MM.1S (cell line): ENCODE measurements around the gene MAN1C1.
A peak's percentile ranks its signal among the peaks of the same experiment; 100 is the strongest.

Experiments
- DNase-seq: peaks from one replicate; pipeline ENCODE4 v3.0.0-alpha.2; 2015
- H2AFZ ChIP-seq: fragments of 300-600 bp; sonication (generic); 2 replicates; pipeline ENCODE4 v1.6.0; 2016; ENCODE audit warnings: antibody characterized with exemption, low read length
- H3F3A ChIP-seq: fragments of 300-600 bp; sonication (generic); 2 replicates; pipeline ENCODE4 v1.6.1; 2016; ENCODE audit warnings: mild to moderate bottlenecking, antibody characterized with exemption, low read length, moderate library complexity, mixed read lengths; ENCODE audit not compliant: insufficient read depth
- H3K27ac ChIP-seq: fragments of 300-600 bp; sonication (generic); 2 replicates; pipeline ENCODE4 v1.5.1; 2016; ENCODE audit warnings: mild to moderate bottlenecking, low read length
- H3K27me3 ChIP-seq: fragments of 300-600 bp; sonication (generic); replicated peaks from 2 replicates; pipeline ENCODE4 v1.6.0; 2016; ENCODE audit warnings: low read length; ENCODE audit not compliant: insufficient read depth
- H3K36me3 ChIP-seq: fragments of 300-600 bp; sonication (generic); replicated peaks from 2 replicates; pipeline ENCODE4 v1.6.1; 2016; ENCODE audit warnings: mild to moderate bottlenecking, low read length, mixed read lengths; ENCODE audit not compliant: insufficient read depth
- H3K4me1 ChIP-seq: fragments of 300-600 bp; sonication (generic); 2 replicates; pipeline ENCODE4 v1.6.1; 2016; ENCODE audit warnings: low read length, mixed read lengths
- H3K4me2 ChIP-seq: fragments of 300-600 bp; sonication (generic); 2 replicates; pipeline ENCODE4 v1.6.0; 2016; ENCODE audit warnings: low read depth, low read length
- H3K4me3 ChIP-seq: fragments of 300-600 bp; sonication (generic); 2 replicates; pipeline ENCODE4 v1.5.1; 2016; ENCODE audit warnings: low read length, mixed read lengths
- H3K79me2 ChIP-seq: fragments of 300-600 bp; sonication (generic); 2 replicates; pipeline ENCODE4 v1.6.1; 2016; ENCODE audit warnings: mixed run types, low read length, mixed read lengths
- H3K9ac ChIP-seq: fragments of 300-600 bp; sonication (generic); 2 replicates; pipeline ENCODE4 v1.6.1; 2016; ENCODE audit warnings: low read length, mixed read lengths
- H3K9me2 ChIP-seq: fragments of 300-600 bp; sonication (generic); replicated peaks from 2 replicates; pipeline ENCODE4 v1.6.1; 2016; ENCODE audit warnings: mild to moderate bottlenecking, low read length, mixed read lengths; ENCODE audit not compliant: insufficient read depth
- H3K9me3 ChIP-seq: fragments of 300-600 bp; sonication (generic); replicated peaks from 2 replicates; pipeline ENCODE4 v1.6.1; 2016; ENCODE audit warnings: mild to moderate bottlenecking, low read length, mixed read lengths; ENCODE audit not compliant: insufficient read depth
- H4K20me1 ChIP-seq: fragments of 300-600 bp; sonication (generic); 2 replicates; pipeline ENCODE4 v1.6.1; 2016; ENCODE audit warnings: mild to moderate bottlenecking, low read length, moderate library complexity, mixed read lengths; ENCODE audit not compliant: insufficient read depth
- CTCF ChIP-seq: fragments of 300-600 bp; sonication (generic); IDR thresholded peaks from 2 replicates; pipeline ENCODE4 v1.5.1; 2016; ENCODE audit warnings: antibody characterized with exemption, low read length, mixed read lengths
- EZH2 ChIP-seq: fragments of 300-600 bp; sonication (generic); optimal IDR thresholded peaks from 2 replicates; pipeline ENCODE3; 2017; ENCODE audit warnings: low read depth, mild to moderate bottlenecking, antibody characterized with exemption, low read length, mixed read lengths
- EZH2phosphoT487 ChIP-seq: fragments of 300-600 bp; sonication (generic); IDR thresholded peaks from 2 replicates; pipeline ENCODE4 v1.6.1; 2018; ENCODE audit warnings: antibody characterized with exemption, low read length

The MAN1C1 gene

GRCh38 chr1:25640646-25641328, 24.2 kb downstream of the MAN1C1 start:
- no peak overlapping the region for H3K4me3 ChIP-seq
- no peak overlapping the region for H3K9ac ChIP-seq
- H3F3A ChIP-seq, result peaks cover 24% of the 10 kb centered on the region
- no peak overlapping the region for H3K4me2 ChIP-seq
- no peak for TF ChIP-seq EZH2phosphoT487
- no peak for TF ChIP-seq CTCF
- TF ChIP-seq EZH2, result no peak
- H3K36me3 ChIP-seq, result no peaks in the 10 kb centered on the region
- no peaks in the 10 kb centered on the region for H4K20me1 ChIP-seq
- peaks cover 35% of the 10 kb centered on the region for H3K79me2 ChIP-seq
- no peak for DNase-seq
- H3K9me3 ChIP-seq, result no peaks in the 10 kb centered on the region
- no peaks in the 10 kb centered on the region for H3K27me3 ChIP-seq
- H2AFZ ChIP-seq, result no peak overlapping the region
- no peaks in the 10 kb centered on the region for H3K9me2 ChIP-seq
- H3K27ac ChIP-seq, result peak overlapping the region; percentile 99; the same call in 1 of the 2 replicates
- peaks cover 28% of the 10 kb centered on the region for H3K4me1 ChIP-seq

- H3K36me3 ChIP-seq, result no peaks in the 10 kb centered on the region
- H4K20me1 ChIP-seq, result no peaks in the 10 kb centered on the region
- H3K9ac ChIP-seq, result peak overlapping the region; percentile 79
- peaks cover 28% of the 10 kb centered on the region for H3K4me1 ChIP-seq
- peak overlapping the region; percentile 71; the same call in 1 of the 2 replicates for H3K4me2 ChIP-seq
- no peak for TF ChIP-seq EZH2phosphoT487
- no peak for TF ChIP-seq CTCF
- no peak for TF ChIP-seq EZH2
- H3K27me3 ChIP-seq, result no peaks in the 10 kb centered on the region
- peaks cover 24% of the 10 kb centered on the region for H3F3A ChIP-seq
- no peak overlapping the region for H2AFZ ChIP-seq
- DNase-seq, result no peak
- no peaks in the 10 kb centered on the region for H3K9me3 ChIP-seq
- H3K27ac ChIP-seq, result peak overlapping the region; percentile 99
- peaks cover 39% of the 10 kb centered on the region for H3K79me2 ChIP-seq
- peak overlapping the region; percentile 44 for H3K4me3 ChIP-seq
- no peaks in the 10 kb centered on the region for H3K9me2 ChIP-seq
Measured at GRCh38 chr1:25641329-25641725, 24.7 kb downstream of the MAN1C1 start.

GRCh38 chr1:25641931-25642573, 25.5 kb downstream of the MAN1C1 start:
- Histone ChIP-seq H3K9ac (peak overlapping the region; percentile 79), H4K20me1 (no peaks in the 10 kb centered on the region), H3K9me2 (no peaks in the 10 kb centered on the region), H3K79me2 (peaks cover 39% of the 10 kb centered on the region), H3F3A (peaks cover 24% of the 10 kb centered on the region), H2AFZ (no peak overlapping the region), H3K4me3 (peak overlapping the region; percentile 44), H3K27me3 (no peaks in the 10 kb centered on the region), H3K4me1 (peaks cover 28% of the 10 kb centered on the region), H3K4me2 (peak overlapping the region; percentile 71), H3K9me3 (no peaks in the 10 kb centered on the region), H3K36me3 (no peaks in the 10 kb centered on the region), H3K27ac (peak overlapping the region; percentile 99)
- TF ChIP-seq EZH2phosphoT487 (no peak), EZH2 (no peak), CTCF (no peak)
- peak; percentile 90 for DNase-seq
